ENCODE measurements around the gene CLIC3. TPM values are rescaled to one million over a fixed set of nuclear protein-coding genes. Genes with fewer than 3 reads are reported as not detected.

The CLIC3 gene
- total RNA-seq, 1 experiment from 2014 or later, result 6.2 TPM

- CTCF ChIA-PET, result no interaction called here
Measured at GRCh38 chr9:137042751-137043727, 46.7 kb upstream of the CLIC3 start.

GRCh38 chr9:137041124-137041523, 44.8 kb upstream of the CLIC3 start:
- Histone ChIP-seq H3K36me3 (ENCODE audit: control insufficient read depth, insufficient read depth, low read length) (no peaks in the 10 kb centered on the region), H3K27me3 (ENCODE audit: control insufficient read depth, insufficient read depth, low read length) (no peaks in the 10 kb centered on the region), H3K27ac (ENCODE audit: low read length) (no peak overlapping the region), H3K4me3 (ENCODE audit: low read depth in 2 of 2, low read length in 2 of 2) (no peak overlapping the region), H3K4me1 (ENCODE audit: control insufficient read depth, insufficient read depth, low read length) (peaks cover 10% of the 10 kb centered on the region; the same call in 1 of the 2 replicates), H3K9me3 (ENCODE audit: control insufficient read depth, insufficient read depth, low read depth, low read length) (no peaks in the 10 kb centered on the region)
- CTCF ChIA-PET, result no interaction called here
- BruUV-seq (replicated peaks), result no TSS peak
- POLR2A ChIA-PET, result no interaction called here
- in situ Hi-C loops (cut with HindIII; ENCODE audit: low pct_unique_long_range_greater_than_20kb, low sequenced_read_pairs), result no loop called here
- ATAC-seq (no peak), DNase-seq (ENCODE audit: low read depth, low spot score) (no peak)
- intact Hi-C loops (cut with micrococcal nuclease; ENCODE audit: unreplicated experiment), result no loop called here
- TF ChIP-seq TCF7L2 (IDR thresholded peaks at IDR 0.05; ENCODE audit: low read depth, low read length), result no peak
- no peak for TF ChIP-seq SIN3A (IDR thresholded peaks at IDR 0.05; ENCODE audit: borderline replicate concordance, insufficient read depth, low read depth, low read length)
- TF ChIP-seq REST (IDR thresholded peaks at IDR 0.05; ENCODE audit: insufficient read depth in 1 of 2, low read depth in 2 of 2, low read length in 1 of 2), result no peak
- no peak for TF ChIP-seq CTCF (IDR thresholded peaks at IDR 0.05)

More at GRCh38 chr9:137042751-137043727, 46.7 kb upstream of the CLIC3 start:
- Histone ChIP-seq H3K27ac (ENCODE audit: low read length) (no peak overlapping the region), H3K27me3 (ENCODE audit: control insufficient read depth, insufficient read depth, low read length) (no peaks in the 10 kb centered on the region), H3K4me1 (ENCODE audit: control insufficient read depth, insufficient read depth, low read length) (peaks cover 10% of the 10 kb centered on the region; the same call in 1 of the 2 replicates), H3K36me3 (ENCODE audit: control insufficient read depth, insufficient read depth, low read length) (no peaks in the 10 kb centered on the region), H3K4me3 (ENCODE audit: low read depth in 2 of 2, low read length in 2 of 2) (no peak overlapping the region), H3K9me3 (ENCODE audit: control insufficient read depth, insufficient read depth, low read depth, low read length) (no peaks in the 10 kb centered on the region)
- in situ Hi-C loops (cut with HindIII; ENCODE audit: low pct_unique_long_range_greater_than_20kb, low sequenced_read_pairs), result no loop called here
- ATAC-seq (no peak), DNase-seq (ENCODE audit: low read depth, low spot score) (no peak)
- POLR2A ChIA-PET, result no interaction called here
- TF ChIP-seq TCF7L2 (IDR thresholded peaks at IDR 0.05; ENCODE audit: low read depth, low read length) (no peak), SIN3A (IDR thresholded peaks at IDR 0.05; ENCODE audit: borderline replicate concordance, insufficient read depth, low read depth, low read length) (no peak), CTCF (IDR thresholded peaks at IDR 0.05) (no peak), POLR2AphosphoS5 (IDR thresholded peaks at IDR 0.05; ENCODE audit: low read depth, low read length) (no peak), REST (IDR thresholded peaks at IDR 0.05; ENCODE audit: insufficient read depth in 1 of 2, low read depth in 2 of 2, low read length in 1 of 2) (no peak)
- no TSS peak for BruUV-seq (replicated peaks)
- intact Hi-C loops (cut with micrococcal nuclease; ENCODE audit: unreplicated experiment), result no loop called here
